Large intestine (tissue), 3 donors: ENCODE measurements around the gene BMAL1. TPM values are rescaled to one million over a fixed set of nuclear protein-coding genes. Genes with fewer than 3 reads are reported as not detected.
"Not testable (repeated sequence)": the region's sequence is repeated elsewhere in the genome, so short reads cannot be mapped to it uniquely, and the experiment has no call there.

Experiments
- DNase-seq, 2 donors: peaks; one replicate each; pipeline versions ENCODE4 v3.0.0 to v3.0.0-alpha.2; 2013
- H3K27ac ChIP-seq: one replicate; pipeline ENCODE4 v1.5.1; 2013; ENCODE audit warnings: low read length
- H3K27me3 ChIP-seq: 2 replicates; pipeline ENCODE4 v1.6.1; 2013; ENCODE audit warnings: low read length; ENCODE audit not compliant: control insufficient read depth, insufficient read depth
- H3K36me3 ChIP-seq: 2 replicates; pipeline ENCODE4 v1.6.1; 2013; ENCODE audit warnings: low read length; ENCODE audit not compliant: control insufficient read depth, insufficient read depth
- H3K4me1 ChIP-seq: one replicate; pipeline ENCODE4 v1.6.1; 2013; ENCODE audit warnings: low read length; ENCODE audit not compliant: control insufficient read depth, insufficient read depth
- H3K4me3 ChIP-seq: one replicate; pipeline ENCODE4 v1.5.1; 2013; ENCODE audit warnings: low read length
- H3K9me3 ChIP-seq: one replicate; pipeline ENCODE4 v1.6.1; 2013; ENCODE audit warnings: mild to moderate bottlenecking, low read depth, low read length, moderate library complexity; ENCODE audit not compliant: control insufficient read depth
- WGBS: methylation state at CpG from one replicate; pipeline ENCODE4 v1.1.5; 2013; ENCODE audit warnings: low lambda C conversion rate; ENCODE audit not compliant: insufficient coverage; 5-methylcytosine and 5-hydroxymethylcytosine counted together
- polyA plus RNA-seq: library from polyadenylated mRNA; unstranded; fragments of 120-200 nt; gene quantifications from one replicate; pipeline ENCODE4 v1.2.1, GENCODE V29; 2013

Gene BMAL1
- polyA plus RNA-seq, 1 donor, result 7.6 TPM

- Histone ChIP-seq H3K27ac (no peak overlapping the region), H3K4me3 (no peak overlapping the region), H3K9me3 (no peaks in the 10 kb centered on the region), H3K4me1 (peaks cover 18% of the 10 kb centered on the region), H3K27me3 (no peaks in the 10 kb centered on the region), H3K36me3 (no peaks in the 10 kb centered on the region)
- DNase-seq, result no peak
- WGBS, result no CpG with 5 or more reads among the region's 5 CpGs
Measured at GRCh38 chr11:13247606-13248296, 29.8 kb upstream of the BMAL1 start.

- no peak for DNase-seq
- Histone ChIP-seq H3K27me3 (no peaks in the 10 kb centered on the region), H3K27ac (no peak overlapping the region), H3K9me3 (no peaks in the 10 kb centered on the region), H3K36me3 (no peaks in the 10 kb centered on the region), H3K4me3 (no peak overlapping the region), H3K4me1 (peaks cover 15% of the 10 kb centered on the region)
- WGBS, result no CpG with 5 or more reads among the region's 2 CpGs
Measured at GRCh38 chr11:13249177-13249576, 28.4 kb upstream of the BMAL1 start.

- Histone ChIP-seq H3K9me3 (no peaks in the 10 kb centered on the region), H3K27me3 (no peaks in the 10 kb centered on the region), H3K36me3 (no peaks in the 10 kb centered on the region), H3K4me3 (no peak overlapping the region), H3K4me1 (peaks cover 15% of the 10 kb centered on the region), H3K27ac (no peak overlapping the region)
- no CpG with 5 or more reads among the region's 2 CpGs for WGBS
- DNase-seq, result no peak
Measured at GRCh38 chr11:13249992-13250391, 27.6 kb upstream of the BMAL1 start.

DNA sequence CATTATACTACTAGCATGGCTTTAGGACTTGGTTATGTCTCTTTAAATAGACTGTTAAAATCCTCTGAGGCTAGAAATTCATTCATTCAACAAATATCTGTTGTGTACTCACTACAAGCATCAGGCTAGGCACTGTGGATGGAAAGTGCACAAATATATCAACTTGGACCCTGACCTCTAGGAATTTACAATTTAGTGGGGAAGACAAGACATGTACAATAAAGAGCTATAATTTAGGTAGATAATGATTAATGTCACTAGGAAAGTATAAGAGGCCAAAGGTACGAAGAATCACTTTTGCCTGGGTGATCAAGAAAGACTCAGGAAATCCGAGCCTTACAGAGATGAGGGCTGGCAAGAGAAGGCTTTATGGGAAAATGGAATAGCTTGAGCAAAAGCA lies 25.6 kb upstream of the BMAL1 start:
- no peaks in the 10 kb centered on the region for H3K27me3 ChIP-seq
- H3K27ac ChIP-seq, result no peak overlapping the region
- no peaks in the 10 kb centered on the region for H3K9me3 ChIP-seq
- no peak overlapping the region for H3K4me3 ChIP-seq
- peak; percentile 40 to 76 for DNase-seq
- H3K36me3 ChIP-seq, result no peaks in the 10 kb centered on the region
- peaks cover 15% of the 10 kb centered on the region for H3K4me1 ChIP-seq
- WGBS, result 0% methylated on average over 2 of the region's 2 CpGs

DNA sequence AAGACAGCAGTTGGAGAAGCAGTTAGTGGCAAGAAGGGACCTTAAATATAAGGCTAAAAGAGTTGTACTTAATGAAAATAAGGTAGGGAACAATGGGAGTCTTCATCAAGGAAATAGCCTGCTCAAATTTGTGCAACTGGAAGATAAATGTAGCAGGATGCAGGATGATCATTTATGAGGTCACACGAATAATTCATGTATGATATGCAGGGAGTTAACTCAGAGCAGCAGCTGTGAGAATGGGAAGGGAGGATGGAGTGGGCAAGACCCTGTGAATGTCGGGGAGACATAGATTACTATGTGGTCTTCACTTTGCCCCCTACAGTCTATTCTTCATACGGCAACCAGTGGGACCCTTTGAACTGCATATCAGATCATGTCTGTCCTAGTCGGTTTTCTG lies 25.2 kb upstream of the BMAL1 start:
- no peaks in the 10 kb centered on the region for H3K27me3 ChIP-seq
- H3K4me1 ChIP-seq, result peaks cover 15% of the 10 kb centered on the region
- H3K36me3 ChIP-seq, result no peaks in the 10 kb centered on the region
- no peaks in the 10 kb centered on the region for H3K9me3 ChIP-seq
- no peak overlapping the region for H3K27ac ChIP-seq
- no peak overlapping the region for H3K4me3 ChIP-seq
- DNase-seq, result no peak
- WGBS, result no CpG with 5 or more reads among the region's 4 CpGs

DNA sequence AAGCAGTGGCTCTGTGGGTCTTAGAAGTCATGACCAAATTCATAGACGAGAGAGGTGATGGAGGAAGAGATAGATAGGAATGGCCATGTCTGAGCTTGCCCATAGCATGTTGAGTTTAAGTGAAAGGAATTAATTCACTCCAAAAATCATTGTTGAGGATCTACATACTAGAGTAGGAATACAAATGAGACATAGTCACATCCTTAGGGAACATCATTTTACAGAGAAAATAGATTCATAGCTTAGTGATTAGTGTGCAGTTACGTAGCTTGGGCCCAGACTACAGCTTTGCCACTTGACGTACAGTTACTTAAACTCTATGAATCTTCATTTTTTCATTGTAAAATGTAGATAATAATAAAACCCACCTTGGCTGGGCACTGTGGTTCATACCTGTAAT lies 21.4 kb upstream of the BMAL1 start:
- peaks cover 20% of the 10 kb centered on the region for H3K4me1 ChIP-seq
- H3K9me3 ChIP-seq, result no peaks in the 10 kb centered on the region
- no peak for DNase-seq
- H3K27me3 ChIP-seq, result no peaks in the 10 kb centered on the region
- H3K36me3 ChIP-seq, result no peaks in the 10 kb centered on the region
- H3K4me3 ChIP-seq, result no peak overlapping the region
- H3K27ac ChIP-seq, result no peak overlapping the region
- no CpG with 5 or more reads among the region's 3 CpGs for WGBS

GRCh38 chr11:13258061-13258460 lies 19.5 kb upstream of the BMAL1 start:
- H3K27ac ChIP-seq, H3K9me3 ChIP-seq, H3K27me3 ChIP-seq, H3K36me3 ChIP-seq, H3K4me3 ChIP-seq, DNase-seq, H3K4me1 ChIP-seq: not testable (repeated sequence)
- no CpG with 5 or more reads among the region's 9 CpGs for WGBS

GRCh38 chr11:13258855-13259254 lies 18.7 kb upstream of the BMAL1 start:
- Histone ChIP-seq H3K9me3 (no peaks in the 10 kb centered on the region), H3K4me1 (peaks cover 6% of the 10 kb centered on the region), H3K27me3 (no peaks in the 10 kb centered on the region), H3K36me3 (no peaks in the 10 kb centered on the region), H3K27ac (no peak overlapping the region), H3K4me3 (no peak overlapping the region)
- DNase-seq, result no peak
- no CpG with 5 or more reads among the region's 1 CpG for WGBS

DNA sequence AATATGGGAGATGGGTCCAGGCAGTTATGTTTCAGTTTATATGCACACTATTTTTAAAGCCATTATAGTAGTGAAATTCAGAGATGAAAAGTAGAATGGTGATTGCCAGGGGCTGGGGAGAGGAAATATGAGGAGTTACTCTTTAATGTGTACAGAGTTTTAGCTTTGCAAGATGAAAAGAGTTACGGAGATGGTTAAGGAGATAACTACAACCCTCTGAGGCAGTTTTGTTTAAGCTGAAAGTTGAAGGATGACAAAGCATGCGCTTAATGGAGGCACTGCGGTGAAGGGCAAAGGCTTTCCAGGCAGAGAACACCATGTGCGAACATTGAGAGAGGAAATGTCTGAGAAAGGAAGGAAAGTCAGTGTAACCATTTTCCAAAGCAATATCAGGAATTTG lies 18.2 kb upstream of the BMAL1 start:
- H3K4me1 ChIP-seq, result peaks cover 6% of the 10 kb centered on the region
- no CpG with 5 or more reads among the region's 4 CpGs for WGBS
- H3K4me3 ChIP-seq, result no peak overlapping the region
- H3K27me3 ChIP-seq, result peaks cover 3% of the 10 kb centered on the region
- no peak for DNase-seq
- H3K27ac ChIP-seq, result no peak overlapping the region
- no peaks in the 10 kb centered on the region for H3K9me3 ChIP-seq
- H3K36me3 ChIP-seq, result no peaks in the 10 kb centered on the region

DNA sequence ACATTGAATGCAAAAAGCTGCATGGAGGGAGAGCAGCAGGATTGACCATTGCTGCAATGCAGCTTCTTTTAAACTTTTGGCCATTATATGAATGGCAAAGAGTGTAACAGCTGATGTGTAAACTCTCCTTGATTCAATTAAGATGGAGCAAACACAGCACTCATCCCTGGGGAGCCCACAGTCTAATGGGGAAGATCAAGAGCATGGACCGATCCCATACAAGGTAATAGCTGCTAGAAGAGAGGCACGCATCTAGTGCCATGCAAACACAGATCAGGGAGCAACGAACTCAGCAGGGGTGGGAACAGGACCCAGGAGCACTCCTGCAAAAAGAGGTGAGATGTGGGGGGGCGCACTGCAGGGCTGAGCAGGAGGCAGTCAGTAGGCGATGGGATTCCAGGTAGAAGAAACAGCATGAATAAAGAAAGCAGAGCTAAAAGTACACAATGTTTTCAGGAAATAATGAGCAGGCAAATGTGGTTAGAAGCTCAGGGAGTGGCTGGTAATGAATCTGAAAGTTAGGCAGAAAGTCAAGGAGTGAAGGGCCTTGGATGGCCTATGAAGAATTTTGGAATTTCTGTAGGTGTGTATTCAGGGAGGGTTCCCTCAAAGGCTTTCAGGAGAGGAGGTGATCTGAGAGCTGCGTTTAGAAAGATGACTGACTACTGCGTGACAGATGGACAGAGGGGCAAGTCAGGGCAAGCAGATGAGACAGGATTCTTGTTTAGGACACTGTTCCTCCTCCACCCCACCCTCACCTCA lies 17.2 kb upstream of the BMAL1 start:
- H3K27me3 ChIP-seq, result peaks cover 6% of the 10 kb centered on the region
- WGBS, result 52% methylated on average over 2 of the region's 7 CpGs
- DNase-seq, result no peak
- H3K4me3 ChIP-seq, result no peak overlapping the region
- no peaks in the 10 kb centered on the region for H3K9me3 ChIP-seq
- no peak overlapping the region for H3K27ac ChIP-seq
- peaks cover 6% of the 10 kb centered on the region for H3K4me1 ChIP-seq
- no peaks in the 10 kb centered on the region for H3K36me3 ChIP-seq
